Naive thymus-derived CD4-positive, alpha-beta T cell (primary cell): ENCODE data around the gene GAB3. TPM values are rescaled to one million over a fixed set of nuclear protein-coding genes. Genes with fewer than 3 reads are reported as not detected.

ENCODE experiments used
- ATAC-seq: fragments of 150-1000 bp; cut with Tn5 transposase; 2 replicates; pipeline ENCODE4 v1.10.0; 2021; ENCODE audit warnings: mild to moderate bottlenecking, moderate library complexity
- CTCF ChIA-PET: fragments of 350-600 bp; sonication (Branson Sonifier 250); formaldehyde crosslinking; loops from one replicate; lab custom pipeline; 2021; ENCODE audit warnings: antibody characterized with exemption; lab: Charles Lee
- POLR2A ChIA-PET: fragments of 350-600 bp; sonication (Branson Sonifier 250); formaldehyde crosslinking; loops from one replicate; lab custom pipeline; 2021; ENCODE audit warnings: antibody characterized with exemption, inconsistent platforms; lab: Charles Lee
- DNase-seq, 9 donors: peaks; one replicate each; pipeline versions ENCODE4 v3.0.0 to v3.0.0-alpha.2; 2020 to 2022; ENCODE audit warnings: mixed read lengths in 1 of 9
- H3K27ac ChIP-seq: one replicate; pipeline ENCODE4 v1.7.0; 2013; ENCODE audit warnings: mild to moderate bottlenecking, low read depth, low read length, moderate library complexity
- H3K27me3 ChIP-seq, 2 donors: one replicate each; pipeline ENCODE4 v1.7.0; 2013; ENCODE audit warnings: low read length in 2 of 2, mild to moderate bottlenecking in 2 of 2, moderate library complexity in 2 of 2; ENCODE audit not compliant: control insufficient read depth in 2 of 2, insufficient read depth in 2 of 2
- H3K36me3 ChIP-seq, 3 experiments: 1 replicate in 2 of 3; 2 replicates in 1 of 3; pipeline ENCODE4 v1.7.0; 2013; ENCODE audit warnings: low read length in 3 of 3, mild to moderate bottlenecking in 3 of 3, moderate library complexity in 1 of 3; ENCODE audit not compliant: insufficient read depth in 3 of 3, control insufficient read depth in 2 of 3
- H3K4me1 ChIP-seq, 2 donors: one replicate each; pipeline ENCODE4 v1.7.0; 2013; ENCODE audit warnings: low read length in 2 of 2, mild to moderate bottlenecking in 2 of 2, moderate library complexity in 1 of 2; ENCODE audit not compliant: control insufficient read depth in 2 of 2, insufficient read depth in 2 of 2
- H3K4me3 ChIP-seq: 2 replicates; pipeline ENCODE4 v1.7.0; 2013; ENCODE audit warnings: mild to moderate bottlenecking, low read length
- H3K9me3 ChIP-seq, 3 experiments: 1 replicate in 2 of 3; 2 replicates in 1 of 3; pipeline ENCODE4 v1.7.0; 2013; ENCODE audit warnings: low read length in 3 of 3; ENCODE audit not compliant: control insufficient read depth in 2 of 3
- H3K27ac Mint-ChIP-seq, 9 donors: one replicate each; pipeline ENCODE4 v1.8.0; 2020 to 2022; ENCODE audit warnings: mixed read lengths in 9 of 9, mild to moderate bottlenecking in 8 of 9, moderate library complexity in 5 of 9, inconsistent platforms in 2 of 9
- H3K27me3 Mint-ChIP-seq, 5 donors: one replicate each; pipeline ENCODE4 v1.8.0; 2021 to 2022; ENCODE audit warnings: mixed read lengths in 5 of 5, mild to moderate bottlenecking in 1 of 5
- H3K36me3 Mint-ChIP-seq, 5 donors: one replicate each; pipeline ENCODE4 v1.8.0; 2020 to 2022; ENCODE audit warnings: mixed read lengths in 5 of 5, mild to moderate bottlenecking in 3 of 5, inconsistent platforms in 1 of 5
- H3K4me1 Mint-ChIP-seq, 7 donors: one replicate each; pipeline ENCODE4 v1.8.0; 2020 to 2022; ENCODE audit warnings: mixed read lengths in 7 of 7, mild to moderate bottlenecking in 3 of 7, inconsistent platforms in 1 of 7
- H3K4me3 Mint-ChIP-seq, 10 donors: one replicate each; pipeline ENCODE4 v1.8.0; 2020 to 2022; ENCODE audit warnings: mild to moderate bottlenecking in 10 of 10, mixed read lengths in 10 of 10, moderate library complexity in 6 of 10, inconsistent platforms in 2 of 10
- H3K9me3 Mint-ChIP-seq, 11 donors: one replicate each; pipeline ENCODE4 v1.8.0; 2020 to 2022; ENCODE audit warnings: mixed read lengths in 11 of 11, mild to moderate bottlenecking in 4 of 11, inconsistent platforms in 1 of 11, moderate library complexity in 1 of 11
- intact Hi-C, 2 donors: fragments of 100-400 bp; cut with micrococcal nuclease; formaldehyde crosslinking; loops; one replicate each; pipeline ENCODE4 v1.15.1; 2023
- polyA plus RNA-seq, 2 donors: library from polyadenylated mRNA; unstranded; fragments of 300-500 nt; fragmentation: Illumina TruSeq; gene quantifications; one replicate each; pipeline ENCODE4 v1.2.3, GENCODE V29; 2021
- total RNA-seq, 6 experiments: library from RNA in 5 of 6; stranded (reverse) in 5 of 6; gene quantifications; 1 replicate in 5 of 6; 2 replicates in 1 of 6; pipeline ENCODE4 v1.2.3 and lab custom pipeline; 2021 to 2026

GAB3 gene
- total and polyA plus RNA-seq, 7 experiments from 2014 or later, result 0.77 to 28.5 (median 5.8) TPM

DNA sequence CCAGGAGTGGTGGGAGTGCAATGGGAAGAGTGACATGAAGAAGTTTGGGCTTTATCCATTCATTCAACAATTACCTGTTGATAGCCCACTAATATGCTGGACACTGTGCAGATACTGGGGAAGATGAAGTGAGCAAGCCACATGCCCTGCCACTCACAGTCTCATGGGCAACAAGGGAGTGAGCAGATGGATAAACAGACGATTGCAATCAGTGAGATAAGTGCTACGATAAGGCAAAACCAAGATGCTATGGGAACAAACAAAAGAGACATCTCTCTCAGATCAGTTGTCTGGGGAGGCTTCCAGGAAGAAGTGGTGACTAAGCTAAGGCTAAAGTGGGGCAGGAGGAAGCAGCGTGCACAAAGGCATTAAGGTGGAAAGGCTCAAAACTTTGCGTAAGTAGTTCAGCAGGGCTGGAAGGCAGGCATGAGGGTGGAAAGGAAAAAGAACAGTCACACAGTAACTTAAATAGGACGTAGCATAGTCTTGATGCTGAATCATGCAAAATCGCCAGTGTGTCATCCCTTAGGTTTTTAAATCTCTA, 31.7 kb downstream of the GAB3 start:
- H3K27ac ChIP-seq, result no peak overlapping the region
- intact Hi-C loops, result loop anchor here (1.0 to 5.0 kb wide), 3 partner anchors 16 to 42 kb away; no protein-coding TSS in a partner anchor
- peaks cover 24 to 52% of the 10 kb centered on the region in 2 donors for H3K4me1 ChIP-seq
- Mint-ChIP-seq H3K27me3 (no peaks in the 10 kb centered on the region), H3K4me3 (peak overlapping the region in 9 of 10 donors; percentile 17 to 79 (median 60)), H3K9me3 (peaks cover 0 to 6% (median 0%) of the 10 kb centered on the region in 11 donors), H3K4me1 (peaks cover 25 to 57% (median 39%) of the 10 kb centered on the region in 7 donors), H3K36me3 (peaks cover 0 to 16% (median 0%) of the 10 kb centered on the region in 5 donors), H3K27ac (peak overlapping the region in 7 of 9 donors; percentile 8 to 95 (median 81))
- ChIA-PET POLR2A (interaction anchor here (1.0 to 1.9 kb wide), 4 partner anchors 12 to 43 kb away, joined by 3 to 10 read pairs (median 4); partner anchors contain the start of gene DKC1), CTCF (interaction anchor here (0.6 to 4.8 kb wide), 3 partner anchors 11 to 144 kb away, joined by 3 to 35 read pairs (median 8); no protein-coding TSS in a partner anchor)
- ATAC-seq (peak; percentile 78), DNase-seq (peak in 4 of 9 donors; percentile 7 to 35 (median 12))
- no peak overlapping the region for H3K4me3 ChIP-seq
- H3K27me3 ChIP-seq, result no peaks in the 10 kb centered on the region
- H3K36me3 ChIP-seq, result no peaks in the 10 kb centered on the region
- H3K9me3 ChIP-seq, result no peaks in the 10 kb centered on the region

DNA sequence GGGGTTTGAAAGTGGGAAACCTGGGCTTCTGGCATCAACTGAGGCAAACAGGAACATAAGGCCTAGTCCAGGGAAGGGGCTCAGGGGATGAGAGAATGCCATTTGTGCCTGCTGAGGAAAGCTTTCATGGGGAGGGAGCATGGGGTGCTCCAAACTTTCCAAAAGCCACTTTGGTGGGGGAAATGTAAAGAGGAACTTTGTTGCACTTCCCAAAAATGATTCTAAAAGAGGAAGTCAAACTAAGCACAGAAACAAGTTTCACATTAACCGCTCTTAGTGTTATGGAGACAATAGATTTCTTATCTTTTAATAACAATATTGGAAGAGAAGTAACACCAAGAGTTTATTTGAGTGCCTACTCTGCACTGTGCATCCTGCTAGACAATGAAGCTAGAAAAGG, 32.3 kb downstream of the GAB3 start:
- ChIA-PET POLR2A (interaction anchor here (1.4 to 1.9 kb wide), 3 partner anchors 12 to 16 kb away, joined by 4 to 10 read pairs (median 7); no protein-coding TSS in a partner anchor), CTCF (interaction anchor here (0.6 to 4.8 kb wide), 8 partner anchors 8 to 145 kb away, joined by 3 to 35 read pairs (median 4); partner anchors contain the start of gene GAB3)
- ATAC-seq (no peak), DNase-seq (no peak)
- H3K9me3 ChIP-seq, result no peaks in the 10 kb centered on the region
- intact Hi-C loops, result loop anchor here (1.0 to 5.0 kb wide), 3 partner anchors 16 to 41 kb away; no protein-coding TSS in a partner anchor
- no peaks in the 10 kb centered on the region for H3K36me3 ChIP-seq
- H3K4me1 ChIP-seq, result peaks cover 24 to 53% of the 10 kb centered on the region in 2 donors
- H3K27me3 ChIP-seq, result no peaks in the 10 kb centered on the region
- H3K27ac ChIP-seq, result peak overlapping the region; percentile 44
- peak overlapping the region in 9 of 10 donors; percentile 13 to 78 (median 67) for H3K4me3 Mint-ChIP-seq
- peaks cover 25 to 54% (median 39%) of the 10 kb centered on the region in 7 donors for H3K4me1 Mint-ChIP-seq
- H3K27ac Mint-ChIP-seq, result peak overlapping the region in 8 of 9 donors; percentile 34 to 95 (median 82)
- no peak overlapping the region for H3K4me3 ChIP-seq
- no peaks in the 10 kb centered on the region for H3K27me3 Mint-ChIP-seq
- peaks cover 0 to 6% (median 0%) of the 10 kb centered on the region in 11 donors for H3K9me3 Mint-ChIP-seq
- H3K36me3 Mint-ChIP-seq, result peaks cover 0 to 15% (median 0%) of the 10 kb centered on the region in 5 donors

DNA sequence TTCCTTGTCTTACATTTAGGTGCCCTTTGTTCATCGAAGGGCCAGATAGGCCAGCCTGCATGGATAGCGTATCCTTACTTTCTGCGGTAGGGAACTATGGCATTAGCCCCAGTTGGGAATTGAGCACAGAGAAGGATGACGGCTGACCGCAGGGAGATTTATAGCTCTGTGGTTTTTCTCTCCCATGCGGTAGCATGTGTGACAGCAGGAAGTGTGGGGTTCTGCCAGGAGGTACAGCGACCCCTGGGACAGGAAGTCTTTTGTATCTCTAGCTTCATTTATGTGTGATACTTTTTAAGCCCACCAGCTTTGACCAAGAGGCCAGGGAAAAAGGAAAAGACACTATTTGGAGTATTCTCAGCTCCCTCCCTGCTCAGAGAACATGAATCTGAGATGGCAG, 33.1 kb downstream of the GAB3 start:
- peaks cover 29 to 60% of the 10 kb centered on the region in 2 donors for H3K4me1 ChIP-seq
- ChIA-PET CTCF (interaction anchor here (0.6 to 4.8 kb wide), 8 partner anchors 9 to 39 kb away, joined by 4 to 35 read pairs (median 5); partner anchors contain the start of gene GAB3), POLR2A (interaction anchor here (0.6 to 1.9 kb wide), 5 partner anchors 14 to 54 kb away, joined by 3 to 10 read pairs (median 3); partner anchors contain the start of gene DKC1)
- Mint-ChIP-seq H3K27ac (peak overlapping the region in 8 of 9 donors; percentile 62 to 95 (median 83)), H3K9me3 (peaks cover 0 to 6% (median 0%) of the 10 kb centered on the region in 11 donors), H3K4me1 (peaks cover 29 to 54% (median 38%) of the 10 kb centered on the region in 7 donors), H3K4me3 (peak overlapping the region; percentile 20 to 78 (median 69)), H3K36me3 (peaks cover 0 to 14% (median 0%) of the 10 kb centered on the region in 5 donors), H3K27me3 (no peaks in the 10 kb centered on the region)
- H3K4me3 ChIP-seq, result peak overlapping the region; percentile 1
- DNase-seq (peak in 5 of 9 donors; percentile 8 to 36 (median 24)), ATAC-seq (peak; percentile 48)
- no peaks in the 10 kb centered on the region for H3K9me3 ChIP-seq
- no peak overlapping the region for H3K27ac ChIP-seq
- no peaks in the 10 kb centered on the region for H3K27me3 ChIP-seq
- intact Hi-C loops, result loop anchor here (2.0 to 5.0 kb wide), 2 partner anchors 17 to 41 kb away; no protein-coding TSS in a partner anchor
- no peaks in the 10 kb centered on the region for H3K36me3 ChIP-seq

DNA sequence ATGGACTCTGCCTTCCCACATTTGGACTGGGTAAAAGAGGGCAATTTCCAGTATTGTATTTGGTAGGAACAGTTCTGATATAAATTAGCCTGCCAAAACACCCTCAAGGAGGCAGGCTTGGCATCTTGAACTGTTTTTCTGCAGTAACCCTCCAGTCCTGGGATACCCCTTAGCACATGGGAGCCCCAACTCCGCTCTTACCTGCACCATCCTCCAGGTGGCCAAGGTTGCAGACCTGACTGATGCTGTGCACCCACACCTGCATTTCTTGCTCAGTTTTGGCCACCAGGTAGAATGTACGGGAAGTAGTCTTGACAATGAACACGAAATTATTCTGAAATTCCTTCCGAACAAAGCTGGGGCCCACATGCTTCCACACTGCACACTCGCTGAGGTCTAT, 35.1 kb downstream of the GAB3 start:
- ATAC-seq, result no peak
- Histone ChIP-seq H3K9me3 (no peaks in the 10 kb centered on the region), H3K36me3 (no peaks in the 10 kb centered on the region), H3K4me3 (no peak overlapping the region), H3K4me1 (peaks cover 33 to 65% of the 10 kb centered on the region in 2 donors), H3K27me3 (no peaks in the 10 kb centered on the region), H3K27ac (no peak overlapping the region)
- H3K9me3 Mint-ChIP-seq, result peaks cover 0 to 3% (median 0%) of the 10 kb centered on the region in 11 donors
- ChIA-PET POLR2A (interaction anchor here (1.1 kb wide), 1 partner anchor 9 kb away, joined by 3 read pairs; no protein-coding TSS in a partner anchor), CTCF (interaction anchor here (1.4 to 4.8 kb wide), 2 partner anchors 32 to 124 kb away, joined by 5 to 35 read pairs; no protein-coding TSS in a partner anchor)
- no peaks in the 10 kb centered on the region for H3K27me3 Mint-ChIP-seq
- no peak overlapping the region for H3K4me3 Mint-ChIP-seq
- H3K4me1 Mint-ChIP-seq, result peaks cover 37 to 70% (median 45%) of the 10 kb centered on the region in 7 donors
- no peak for DNase-seq
- intact Hi-C loops, result loop anchor here (1.0 to 5.0 kb wide), 4 partner anchors 18 to 125 kb away; no protein-coding TSS in a partner anchor
- peaks cover 0 to 18% (median 8%) of the 10 kb centered on the region in 5 donors for H3K36me3 Mint-ChIP-seq
- no peak overlapping the region for H3K27ac Mint-ChIP-seq

DNA sequence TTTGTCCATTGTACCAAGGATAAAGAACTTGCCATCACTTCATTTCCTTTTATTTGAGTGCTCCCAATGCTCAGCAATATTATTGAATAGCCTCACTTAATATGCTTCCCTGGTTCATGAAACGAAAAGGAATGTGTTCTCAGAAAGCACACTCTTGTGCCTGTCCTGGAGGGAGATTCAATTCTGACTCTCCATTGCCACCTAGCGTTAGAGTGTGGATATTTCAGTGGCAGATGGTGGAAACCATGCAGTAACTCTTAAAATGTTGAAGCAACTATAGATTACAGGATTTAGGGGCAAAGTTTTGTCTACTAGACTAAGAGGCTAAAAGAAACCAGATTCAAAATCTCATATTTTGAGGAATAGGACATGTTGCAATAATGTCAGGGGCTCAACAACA, 36.0 kb downstream of the GAB3 start:
- DNase-seq (peak in 7 of 9 donors; percentile 28 to 64 (median 57)), ATAC-seq (peak; percentile 59)
- no peak overlapping the region for H3K27ac ChIP-seq
- Mint-ChIP-seq H3K36me3 (peaks cover 0 to 22% (median 8%) of the 10 kb centered on the region in 5 donors), H3K4me1 (peaks cover 37 to 69% (median 45%) of the 10 kb centered on the region in 7 donors), H3K27ac (peak overlapping the region in 2 of 9 donors; percentile 16 to 76), H3K4me3 (no peak overlapping the region), H3K27me3 (no peaks in the 10 kb centered on the region), H3K9me3 (no peaks in the 10 kb centered on the region)
- H3K36me3 ChIP-seq, result no peaks in the 10 kb centered on the region
- intact Hi-C loops, result loop anchor here (1.0 to 5.0 kb wide), 4 partner anchors 19 to 126 kb away; no protein-coding TSS in a partner anchor
- no peaks in the 10 kb centered on the region for H3K9me3 ChIP-seq
- H3K4me1 ChIP-seq, result peaks cover 33 to 62% of the 10 kb centered on the region in 2 donors
- ChIA-PET CTCF (no interaction called here), POLR2A (no interaction called here)
- no peaks in the 10 kb centered on the region for H3K27me3 ChIP-seq
- no peak overlapping the region for H3K4me3 ChIP-seq
